ENCODE results near the gene TOR1B. TPM values are rescaled to one million over a fixed set of nuclear protein-coding genes. Genes with fewer than 3 reads are reported as not detected.
"Not testable (repeated sequence)": the region's sequence is repeated elsewhere in the genome, so short reads cannot be mapped to it uniquely, and the experiment has no call there.

Gene TOR1B
- total RNA-seq, 1 donor from 2014 or later, result 19.5 TPM

DNA sequence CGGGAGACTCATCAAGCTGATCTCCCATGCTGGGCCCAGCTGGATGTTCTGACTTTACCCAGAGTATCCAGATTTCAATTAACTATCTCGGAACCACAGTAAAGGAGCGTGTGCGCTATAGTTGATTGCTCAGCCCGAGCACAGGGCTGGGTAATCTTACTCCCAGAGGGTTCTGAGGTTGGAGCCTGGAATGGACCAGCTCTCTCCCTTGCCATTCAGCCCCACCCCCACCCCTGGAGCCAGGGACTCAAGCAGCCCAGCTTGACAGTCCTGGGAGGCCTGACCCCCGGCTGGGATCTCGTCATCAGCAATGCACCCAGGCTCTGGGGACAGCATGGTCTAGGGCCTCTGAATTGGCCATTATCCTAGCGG, 26.4 kb upstream of the TOR1B start:
- DNase-seq (ENCODE audit: low spot score), result no peak

DNA sequence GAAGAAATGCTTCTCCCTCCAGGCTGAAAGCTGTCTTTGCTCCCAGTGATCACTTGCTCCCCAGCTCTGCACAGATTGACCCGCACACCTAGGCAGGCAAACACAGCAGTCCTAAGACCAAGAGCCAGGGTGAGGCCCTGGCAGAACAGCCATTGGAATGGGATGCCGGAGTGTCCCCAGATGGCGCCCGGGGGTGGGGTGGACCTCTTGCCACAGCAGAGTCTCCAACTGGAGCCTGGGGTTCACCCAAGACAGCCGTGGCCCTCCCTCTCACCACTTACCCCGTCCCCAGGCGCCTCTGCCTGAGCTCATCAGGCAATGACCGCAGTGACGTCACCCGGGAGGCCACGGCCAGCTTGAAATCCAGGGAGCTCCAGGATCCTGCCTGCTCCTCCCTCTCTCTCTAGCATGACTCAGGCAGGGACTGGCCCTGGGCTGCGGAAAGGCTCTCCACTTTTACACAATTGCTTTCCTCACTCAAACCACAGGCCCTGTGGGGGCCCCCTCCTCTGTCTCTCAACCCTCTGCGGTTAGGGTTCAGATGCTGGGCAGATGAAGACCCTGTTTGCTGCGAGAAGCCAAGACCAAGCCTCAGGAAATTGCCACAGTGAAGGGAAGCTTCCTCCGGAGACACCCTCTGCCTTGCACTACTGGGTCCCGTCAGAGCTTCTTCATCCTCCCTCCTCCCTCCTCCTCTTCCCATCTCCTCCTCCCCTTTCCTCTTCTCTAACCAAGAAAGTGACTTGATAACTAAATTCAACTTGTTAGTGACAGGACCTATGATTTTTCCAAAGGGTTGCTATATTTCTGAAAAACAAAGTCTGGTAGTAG, 25.8 kb upstream of the TOR1B start:
- peak; percentile 95 for DNase-seq (ENCODE audit: low spot score)

DNA sequence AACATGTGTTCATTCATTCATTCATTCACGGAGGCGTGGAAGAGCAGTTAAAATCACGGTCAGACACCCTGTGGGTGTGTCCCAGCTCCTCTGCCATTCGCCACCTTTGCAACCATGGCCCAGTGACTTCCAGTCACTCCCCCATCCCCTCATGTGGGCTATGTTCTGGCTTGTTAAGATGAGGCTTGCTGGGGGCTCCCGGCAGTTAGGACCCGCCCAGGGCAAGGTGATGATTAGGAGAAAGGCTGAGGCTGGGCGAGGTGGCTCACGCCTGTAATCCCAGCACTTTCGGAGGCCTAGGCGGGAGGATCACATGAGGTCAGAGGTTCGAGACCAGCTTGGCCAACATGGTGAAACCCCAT, 25.2 kb upstream of the TOR1B start:
- no peak for DNase-seq (ENCODE audit: low spot score)

DNA sequence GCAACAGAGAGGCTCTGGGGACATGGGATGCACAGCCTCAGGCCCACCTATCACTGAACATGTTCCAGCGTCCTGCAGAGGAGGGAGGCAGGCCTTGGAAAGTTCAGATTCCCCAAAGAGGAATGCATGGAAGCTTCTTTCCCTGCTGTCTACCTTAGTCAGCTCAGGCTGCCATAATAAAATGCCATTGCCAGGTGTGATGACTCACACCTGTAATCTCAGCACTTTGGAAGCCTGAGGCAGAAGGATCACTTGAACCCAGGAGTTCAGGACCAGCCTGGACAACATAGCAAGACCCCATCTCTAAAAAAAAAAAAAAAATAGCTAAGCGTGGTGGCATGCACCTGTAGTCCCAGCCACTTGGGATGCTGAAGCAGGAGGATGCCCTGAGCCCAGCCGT, 24.5 kb upstream of the TOR1B start:
- DNase-seq (ENCODE audit: low spot score), result no peak

DNA sequence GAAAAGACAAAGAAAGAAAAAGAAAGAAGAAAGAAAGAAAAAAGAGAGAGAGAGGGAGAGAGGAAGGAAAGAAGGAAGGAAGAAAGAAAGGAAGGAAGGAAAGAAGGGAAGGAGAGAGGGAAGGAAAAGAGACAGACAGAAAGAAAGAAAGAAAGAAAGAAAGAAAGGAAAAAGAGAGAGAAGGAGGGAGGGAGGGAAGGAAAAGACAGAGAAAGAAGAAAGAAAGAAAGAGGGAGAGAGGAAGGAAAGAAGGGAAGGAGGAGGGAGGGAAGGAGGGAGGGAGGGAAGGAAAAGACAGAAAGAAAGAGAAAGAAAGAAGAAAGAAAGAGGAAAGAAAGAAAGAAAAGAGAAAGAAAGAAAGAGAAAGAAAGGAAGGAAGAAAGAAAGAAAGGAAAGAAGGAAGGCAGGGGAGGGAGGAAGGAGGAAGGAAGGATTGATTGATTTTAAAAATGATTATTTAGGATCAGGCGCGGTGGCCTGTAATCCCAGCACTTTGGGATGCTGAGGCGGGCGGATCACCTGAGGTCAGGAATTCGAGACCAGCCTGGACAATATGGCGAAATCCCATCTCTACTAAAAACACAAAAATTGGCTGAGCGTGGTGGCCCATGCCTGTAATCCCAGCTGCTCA, 23.3 kb upstream of the TOR1B start:
- no peak for DNase-seq (ENCODE audit: low spot score)

DNA sequence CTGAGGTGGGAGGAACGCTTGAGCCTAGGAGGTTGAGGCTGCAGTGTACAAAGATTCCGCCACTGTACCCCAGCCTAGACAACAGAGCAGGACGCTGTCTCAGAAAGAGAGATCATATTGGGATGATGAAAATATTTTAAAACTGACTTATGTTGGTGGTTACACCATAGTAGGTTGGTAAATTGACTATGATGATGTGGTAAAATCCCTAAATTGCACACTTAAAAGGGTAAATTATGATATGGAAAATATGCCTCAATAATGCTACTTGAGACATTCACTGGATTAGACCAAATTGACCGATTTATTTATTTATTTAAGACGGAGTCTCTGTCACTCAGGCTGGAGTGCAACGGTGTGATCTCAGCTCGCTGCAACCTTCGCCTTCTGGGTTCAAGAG, 21.9 kb upstream of the TOR1B start:
- DNase-seq (ENCODE audit: low spot score), result no peak

DNA sequence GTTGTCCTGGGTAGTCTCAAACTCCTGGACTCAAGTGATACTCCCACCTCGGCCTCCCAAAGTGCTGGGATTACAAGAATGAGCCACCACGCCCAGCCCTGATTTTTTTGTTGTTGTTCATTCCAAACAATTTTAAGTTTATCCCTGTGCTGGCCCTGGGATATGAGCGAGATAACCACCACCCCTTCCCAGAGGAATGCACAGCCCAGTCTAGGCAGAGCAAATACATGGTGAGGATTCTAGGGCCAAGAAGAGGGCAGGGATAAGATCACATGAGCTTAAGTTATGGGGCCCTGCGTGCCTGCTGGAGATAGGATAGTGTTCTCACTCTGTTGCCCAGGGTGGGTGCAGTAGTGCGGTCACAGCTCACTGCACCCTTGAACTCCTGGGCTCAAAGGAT, 21.0 kb upstream of the TOR1B start:
- no peak for DNase-seq (ENCODE audit: low spot score)

DNA sequence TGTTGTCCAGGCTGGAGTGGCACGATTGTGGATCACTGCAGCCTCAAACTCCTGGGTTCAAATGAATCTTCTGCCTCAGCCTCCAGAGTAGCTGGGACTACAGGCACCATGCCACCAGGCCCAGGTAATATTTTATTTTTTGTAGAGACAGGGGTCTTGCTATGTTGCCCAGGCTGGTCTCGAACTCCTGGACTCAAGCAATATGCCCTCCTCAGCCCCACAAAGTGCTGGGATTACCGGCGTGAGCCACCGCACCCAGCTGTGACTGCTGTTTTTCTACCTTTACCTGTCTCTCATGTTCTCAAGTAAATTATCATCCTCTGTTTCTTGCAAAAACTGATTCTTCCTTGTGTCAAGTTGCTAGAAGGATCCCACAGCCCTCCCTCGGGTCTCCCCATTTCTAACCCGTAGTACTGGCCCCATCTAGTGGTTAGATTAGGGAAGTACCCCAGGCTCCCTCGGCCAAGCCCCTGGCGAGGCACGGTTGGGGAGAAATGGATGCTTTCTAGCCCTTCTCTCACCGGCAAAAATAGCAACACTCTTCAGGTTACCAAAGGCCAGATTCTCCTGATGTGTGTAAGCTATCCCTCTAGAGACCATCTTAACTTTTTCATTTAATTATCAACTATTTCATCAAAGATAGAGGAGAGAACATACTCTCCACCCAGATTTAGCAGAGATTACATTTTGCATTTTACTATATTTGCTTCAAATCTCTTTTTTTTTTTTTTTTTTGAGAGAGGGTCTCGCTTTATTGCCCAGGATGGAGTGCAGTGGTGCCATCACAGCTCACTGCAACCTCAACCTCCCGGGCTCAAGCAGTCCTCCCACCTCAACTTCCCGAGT, 19.2 kb upstream of the TOR1B start:
- DNase-seq (ENCODE audit: low spot score), result peak; percentile 83

DNA sequence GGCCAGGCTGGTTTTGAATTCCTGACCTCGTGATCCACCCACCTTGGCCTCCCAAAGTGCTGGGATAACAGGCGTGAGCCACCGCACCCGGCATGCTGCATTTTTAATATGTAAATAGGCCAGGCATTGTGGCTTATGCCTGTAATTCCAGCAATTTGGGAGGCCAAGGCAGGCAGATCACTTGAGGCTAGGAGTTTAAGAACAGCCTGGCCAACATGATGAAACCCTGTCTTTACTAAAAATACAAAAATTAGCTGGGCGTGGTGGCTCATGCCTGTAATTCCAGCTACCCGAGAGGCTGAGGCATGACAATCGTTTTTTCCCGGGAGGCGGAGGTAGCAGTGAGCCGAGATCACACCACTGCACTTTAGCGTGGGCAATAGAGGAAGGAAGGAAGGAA, 18.0 kb upstream of the TOR1B start:
- not testable (repeated sequence) for DNase-seq (ENCODE audit: low spot score)

DNA sequence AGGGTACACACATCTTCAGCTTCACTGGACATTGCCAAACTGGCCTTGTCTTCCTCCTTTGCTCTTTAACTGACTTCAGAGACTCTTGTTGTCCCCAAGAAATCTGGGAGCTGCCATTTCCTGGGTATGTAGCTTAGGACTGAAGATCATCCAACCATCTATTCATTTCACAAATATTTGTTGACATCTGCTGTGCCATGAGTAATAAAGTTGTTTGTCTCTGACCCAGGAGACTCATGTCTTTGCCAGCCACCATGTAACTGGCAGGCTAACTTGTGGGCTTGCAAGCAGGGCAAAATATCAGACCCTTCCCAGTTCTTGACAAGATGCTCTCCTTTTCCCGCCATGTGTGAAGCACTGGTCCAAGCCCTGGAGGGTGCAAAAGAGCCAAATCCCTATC, 17.1 kb upstream of the TOR1B start:
- no peak for DNase-seq (ENCODE audit: low spot score)

DNA sequence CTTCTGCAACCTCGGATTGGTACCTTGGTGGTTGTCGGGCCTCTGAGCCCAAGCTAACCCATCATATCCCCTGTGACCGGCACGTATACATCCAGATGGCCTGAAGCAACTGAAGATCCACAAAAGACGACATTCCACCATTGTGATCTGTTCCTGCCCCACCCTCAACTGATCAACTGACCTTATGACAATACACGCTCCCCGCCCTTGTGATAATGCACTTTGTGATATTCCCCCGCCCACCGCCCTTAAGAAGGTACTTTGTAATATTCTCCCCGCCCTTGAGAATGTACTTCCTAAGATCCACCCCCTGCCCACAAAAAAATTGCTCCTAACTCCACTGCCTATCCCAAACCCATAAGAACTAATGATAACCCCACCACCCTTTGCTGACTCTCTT, 16.5 kb upstream of the TOR1B start:
- DNase-seq (ENCODE audit: low spot score), result no peak

DNA sequence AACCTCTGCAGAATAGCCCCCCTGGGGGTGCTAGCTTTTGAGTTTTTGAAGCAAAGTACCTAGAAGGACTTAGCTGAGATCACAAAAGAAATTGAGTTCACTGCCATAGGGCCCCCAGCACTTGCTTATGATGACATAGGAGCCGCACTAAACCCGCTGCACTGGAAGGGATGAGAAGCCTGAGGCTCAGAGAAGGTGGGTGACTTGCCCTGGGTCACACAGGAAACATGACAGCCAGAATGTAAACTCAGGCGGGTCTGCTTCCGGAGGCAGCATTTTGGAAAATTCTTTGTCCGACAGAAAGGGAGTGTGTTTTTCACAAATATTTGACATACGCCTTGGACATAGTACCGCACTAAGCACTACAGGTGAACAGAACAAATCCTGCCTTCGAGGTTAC, 8.4 kb upstream of the TOR1B start:
- DNase-seq (ENCODE audit: low spot score), result no peak

DNA sequence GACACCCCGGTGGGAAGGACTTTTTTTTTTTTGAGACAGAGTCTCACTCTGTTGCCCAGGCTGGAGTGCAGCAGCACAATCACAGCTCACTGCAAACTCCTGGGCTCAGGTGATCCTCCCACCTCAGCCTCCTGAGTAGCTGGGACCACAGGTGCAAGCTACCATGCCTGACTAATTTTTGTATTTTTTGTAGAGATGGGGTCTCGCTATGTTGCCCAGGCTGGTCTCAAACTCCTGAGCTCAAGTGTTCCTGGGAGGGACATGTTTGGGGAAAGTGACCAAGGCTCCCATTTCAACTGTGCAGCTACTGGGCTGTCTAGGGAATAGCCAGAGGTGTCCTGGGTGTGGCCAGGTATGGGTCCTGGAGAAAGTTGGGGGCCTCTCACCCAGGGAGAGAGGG, 7.0 kb upstream of the TOR1B start:
- not testable (repeated sequence) for DNase-seq (ENCODE audit: low spot score)

DNA sequence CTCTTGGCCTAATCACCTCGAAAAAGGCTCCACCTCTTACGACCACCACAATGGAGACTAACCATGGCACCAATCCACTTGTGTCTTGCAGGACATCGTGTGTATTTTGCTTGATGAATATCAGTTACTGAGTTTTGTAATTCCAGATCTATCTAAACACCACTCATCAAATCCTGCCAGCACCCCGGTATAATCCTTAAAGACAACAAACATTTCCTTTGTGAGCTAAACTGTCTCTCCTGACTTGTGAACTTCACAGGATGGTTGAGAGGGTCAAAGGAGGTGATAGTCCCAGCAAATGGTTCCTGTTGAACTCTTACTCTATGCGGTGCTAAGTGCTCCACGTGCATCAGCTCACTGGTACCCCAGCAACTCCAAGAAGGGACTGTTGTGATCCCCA, 4.0 kb upstream of the TOR1B start:
- DNase-seq (ENCODE audit: low spot score), result no peak

DNA sequence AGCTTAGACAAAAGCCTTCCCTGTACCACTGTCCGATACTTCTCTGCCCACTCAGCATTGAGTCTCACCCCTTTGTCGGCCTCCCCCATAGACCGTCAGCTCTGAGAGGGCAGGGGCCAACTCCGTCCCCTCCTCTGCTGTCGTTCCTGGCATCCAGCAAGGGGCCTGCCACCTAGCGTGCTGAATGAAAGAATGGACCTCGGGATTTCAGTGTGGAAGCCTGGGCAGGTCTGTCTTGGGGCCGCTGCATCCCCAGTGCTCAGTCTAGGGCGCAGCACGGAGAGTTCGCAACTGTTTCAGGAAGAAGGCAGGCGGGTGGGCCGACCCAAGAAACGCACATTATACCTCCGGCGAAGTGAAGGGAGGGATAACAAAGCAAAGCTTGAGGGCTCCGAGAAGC, 1.5 kb upstream of the TOR1B start:
- no peak for DNase-seq (ENCODE audit: low spot score)

DNA sequence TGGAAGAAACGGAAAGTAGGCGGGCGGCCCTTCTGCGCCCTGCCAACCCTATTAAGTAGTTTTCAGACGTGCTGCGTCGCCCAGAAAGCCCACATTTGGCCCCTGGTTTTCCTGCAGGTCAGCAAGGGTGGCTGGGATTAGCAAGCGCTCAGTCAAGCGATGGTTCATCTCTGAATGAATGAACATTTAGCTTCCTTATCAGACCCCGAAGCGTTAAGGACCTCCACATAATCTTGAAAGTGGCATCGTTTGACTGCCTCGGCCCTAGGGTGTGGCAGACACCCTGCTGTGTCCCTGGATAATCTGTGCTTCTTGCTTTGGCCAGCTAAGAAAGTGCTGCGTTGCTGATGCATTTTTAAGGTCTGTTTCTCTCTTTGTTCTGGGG, 684 bp downstream of the TOR1B start:
- DNase-seq (ENCODE audit: low spot score), result no peak

DNA sequence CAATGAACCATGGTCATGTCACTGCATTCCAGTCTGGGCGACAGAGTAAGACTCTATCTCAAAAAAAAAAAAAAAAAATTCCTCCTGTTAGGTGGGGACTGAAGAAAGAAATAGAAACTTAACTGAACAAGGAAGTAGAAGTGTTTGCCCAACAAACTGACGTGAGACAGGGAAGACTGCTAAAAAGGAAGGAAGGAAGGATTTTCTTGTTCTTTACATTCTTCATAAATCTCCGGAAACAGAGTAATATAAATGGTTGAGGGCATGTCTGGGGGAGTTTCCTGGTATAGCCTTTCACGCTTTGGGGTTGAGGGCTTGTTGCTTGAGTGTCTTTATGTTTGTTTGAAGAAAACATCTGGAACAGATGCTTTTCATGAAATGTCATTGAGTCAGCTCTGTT, 3.1 kb downstream of the TOR1B start:
- no peak for DNase-seq (ENCODE audit: low spot score)

DNA sequence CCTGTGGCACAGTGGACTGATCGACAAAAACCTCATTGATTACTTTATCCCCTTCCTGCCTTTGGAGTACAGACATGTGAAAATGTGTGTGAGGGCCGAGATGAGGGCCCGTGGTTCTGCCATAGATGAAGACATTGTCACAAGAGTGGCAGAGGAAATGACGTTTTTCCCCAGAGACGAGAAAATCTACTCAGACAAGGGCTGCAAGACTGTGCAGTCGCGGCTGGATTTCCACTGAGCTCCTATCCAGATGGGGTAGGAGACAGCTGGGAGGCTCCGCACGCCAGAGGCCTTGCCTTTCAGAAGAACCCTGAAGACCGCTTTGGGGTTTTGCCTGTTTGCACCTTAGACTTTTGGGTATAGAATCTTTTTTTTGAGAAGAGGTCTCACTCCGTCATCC, 6.4 kb downstream of the TOR1B start:
- no peak for DNase-seq (ENCODE audit: low spot score)

DNA sequence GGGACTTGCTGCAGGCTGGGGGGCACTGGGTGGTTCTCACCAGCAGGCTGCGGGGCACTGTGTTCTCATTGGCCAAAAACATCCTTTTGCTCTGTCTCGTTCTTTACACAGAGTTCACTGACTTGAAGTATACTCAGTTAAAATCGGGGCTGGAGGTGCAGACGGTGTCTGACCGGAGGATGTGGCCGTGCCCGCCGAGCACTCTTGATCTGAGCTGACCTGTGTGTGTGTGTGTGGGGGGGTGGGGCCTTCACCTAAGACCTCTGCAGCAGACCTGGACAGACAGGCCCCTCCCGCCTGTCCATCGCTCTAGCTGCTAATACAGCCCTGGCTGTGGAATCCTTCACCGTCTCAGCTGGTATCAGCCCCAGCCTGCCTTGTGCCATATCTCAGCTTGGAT, 7.1 kb downstream of the TOR1B start:
- DNase-seq (ENCODE audit: low spot score), result no peak

DNA sequence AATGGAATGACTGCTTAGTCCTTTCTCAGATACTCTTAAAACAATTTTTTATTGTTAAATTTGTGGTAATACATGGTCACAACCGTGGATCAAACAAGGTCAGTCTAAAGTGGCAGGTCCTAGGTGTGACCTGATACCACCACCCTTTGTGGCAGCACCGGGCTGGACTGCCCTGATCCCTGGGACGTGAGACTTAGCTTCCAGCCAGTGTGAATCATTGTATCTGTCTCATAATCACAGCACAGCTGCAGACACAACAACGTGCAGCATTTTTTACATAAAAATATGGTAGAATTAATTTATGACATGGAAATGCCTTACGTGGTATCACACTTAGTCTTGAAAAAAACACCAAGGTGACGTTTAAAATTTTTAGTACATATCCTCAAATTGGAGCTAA, 7.8 kb downstream of the TOR1B start:
- no peak for DNase-seq (ENCODE audit: low spot score)

DNA sequence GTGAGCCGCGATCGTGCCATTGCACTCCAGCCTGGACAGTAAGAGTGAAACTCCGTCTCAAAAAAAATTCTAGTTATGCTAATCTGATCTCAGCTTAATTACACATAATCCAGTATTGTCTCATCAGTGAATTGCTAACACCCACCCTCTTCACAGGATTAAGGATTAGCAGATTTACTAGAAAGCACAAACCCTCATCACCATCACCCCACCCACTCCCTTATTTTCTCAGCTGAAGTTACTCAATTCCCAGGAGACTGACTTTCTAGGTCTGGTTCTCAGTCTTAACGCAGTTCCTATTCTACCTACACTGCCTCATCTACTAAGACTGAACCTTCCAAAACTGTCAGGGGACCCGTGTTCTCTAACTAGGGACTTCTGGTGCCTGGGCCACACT, 9.0 kb downstream of the TOR1B start:
- DNase-seq (ENCODE audit: low spot score), result no peak

DNA sequence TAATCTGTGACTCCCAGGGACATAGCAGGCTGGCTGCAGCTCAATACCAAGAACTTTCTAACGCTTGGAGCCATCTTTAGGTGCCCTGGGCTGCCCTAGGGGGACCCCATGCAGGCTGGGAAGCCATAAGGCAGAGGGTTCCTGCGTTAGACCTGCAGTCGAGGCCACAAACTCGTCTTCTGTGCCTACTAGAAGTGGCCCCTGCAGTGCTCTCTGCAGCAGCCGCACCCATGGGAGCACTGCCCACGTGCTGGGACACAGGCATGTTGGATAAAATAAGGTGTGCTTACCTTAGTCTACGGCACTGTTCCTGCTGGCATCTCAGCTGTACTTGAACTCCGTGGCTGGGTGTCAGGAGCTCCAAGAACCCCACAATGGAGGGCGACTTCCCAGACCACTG, 9.4 kb downstream of the TOR1B start:
- no peak for DNase-seq (ENCODE audit: low spot score)

DNA sequence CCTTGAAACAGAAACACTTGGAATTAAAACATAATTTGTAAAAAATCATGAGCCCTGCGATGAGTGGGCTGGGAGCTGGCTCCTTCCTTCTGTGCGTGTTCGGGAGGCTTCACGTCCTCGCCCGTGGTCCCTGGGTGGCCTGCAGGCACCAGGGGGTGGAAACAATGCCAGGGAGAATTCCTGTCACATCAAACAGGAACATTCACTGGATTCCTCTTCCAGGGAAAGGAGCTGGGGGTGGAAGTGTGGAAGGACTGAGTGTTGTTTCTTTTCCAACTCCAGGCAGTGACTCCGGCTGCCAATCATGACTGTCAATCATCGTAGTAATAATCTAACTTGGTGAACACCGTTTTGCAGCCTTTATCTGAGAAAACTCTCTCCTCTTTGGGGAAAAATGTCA, 10.7 kb downstream of the TOR1B start:
- no peak for DNase-seq (ENCODE audit: low spot score)
